HK-2 (cell line): ENCODE measurements around the gene PRM1.
A peak's percentile ranks its signal among the peaks of the same experiment; 100 is the strongest.

ENCODE experiments used
- DNase-seq: peaks from one replicate; pipeline ENCODE4 v3.0.0-alpha.2; 2018; ENCODE audit not compliant: unreplicated experiment

The PRM1 gene

DNA sequence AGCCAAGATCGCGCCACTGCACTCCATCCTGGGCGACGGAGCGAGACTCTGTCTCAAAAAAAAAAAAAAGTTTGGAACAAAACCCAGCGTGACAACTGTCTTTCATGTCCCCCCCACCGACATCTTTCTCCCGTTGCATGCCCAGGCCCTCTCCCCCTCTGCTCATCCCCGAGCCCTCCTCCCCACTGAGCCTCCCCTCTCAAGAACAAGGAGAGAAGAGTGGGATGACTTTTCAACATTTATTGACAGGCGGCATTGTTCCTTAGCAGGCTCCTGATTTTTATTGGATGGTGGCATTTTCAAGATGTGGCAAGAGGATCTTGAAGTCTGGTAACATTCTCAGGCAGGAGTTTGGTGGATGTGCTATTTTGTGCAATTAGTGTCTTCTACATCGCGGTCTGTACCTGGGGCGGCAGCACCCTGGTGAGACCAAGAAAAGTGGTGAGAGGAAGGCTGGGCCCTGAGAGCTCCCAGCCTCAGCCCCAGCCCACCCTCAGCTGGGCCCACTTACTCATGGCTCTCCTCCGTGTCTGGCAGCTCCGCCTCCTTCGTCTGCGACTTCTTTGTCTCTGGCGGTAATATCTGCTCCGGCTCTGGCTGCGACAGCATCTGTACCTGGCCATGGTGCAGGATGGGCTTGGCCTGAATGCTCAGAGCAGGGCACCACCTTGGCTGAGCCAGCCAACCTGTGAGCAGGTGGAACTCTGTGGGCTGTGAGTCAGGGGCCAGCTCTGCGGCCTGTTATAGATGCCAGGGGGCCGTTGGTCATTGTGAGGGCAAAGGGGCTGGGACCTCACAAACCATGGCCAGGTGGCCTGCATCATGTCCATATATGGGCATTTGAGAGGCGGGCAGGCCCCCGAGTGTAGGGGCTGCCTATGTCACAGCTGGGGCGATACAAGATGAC is at the start of gene PRM1:
Gene PRM1 (minus strand): TSS at position 715 of the 907 bp plus-strand sequence. CDS start 92 bp downstream, at position 623.
- no peak for DNase-seq

DNA sequence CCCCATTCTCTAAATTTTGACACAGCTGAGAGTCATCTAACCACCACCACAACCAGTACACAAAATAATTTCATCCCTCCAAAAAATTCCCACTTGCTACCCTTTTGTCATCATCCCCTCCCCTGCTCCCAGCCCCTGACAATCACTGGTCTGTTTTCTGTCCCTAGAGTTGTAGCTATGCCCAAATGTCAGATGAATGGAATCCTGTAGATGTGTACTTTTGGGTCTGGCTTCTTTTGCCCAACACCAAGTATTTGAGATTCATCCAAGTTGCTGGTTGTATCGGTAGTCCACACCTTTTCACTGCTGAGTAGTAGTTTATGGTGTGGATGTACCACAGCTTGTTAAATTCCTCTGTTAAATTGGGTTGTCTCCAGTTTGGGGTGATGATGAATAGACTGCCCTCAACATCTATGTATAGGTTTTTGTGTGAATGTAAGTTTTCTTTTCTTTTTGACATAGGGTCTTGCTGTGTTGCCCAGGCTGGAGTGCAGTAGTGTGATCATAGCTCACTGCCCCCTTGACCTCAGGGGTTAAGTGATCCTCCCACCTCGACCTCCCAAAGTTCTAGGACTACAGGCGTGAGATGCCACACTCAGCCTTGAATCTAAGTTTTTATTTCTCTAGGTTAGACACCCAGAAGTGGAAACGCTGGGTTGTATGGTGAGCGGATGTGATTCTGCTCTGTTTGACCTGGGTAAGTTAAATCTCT is 49.6 kb upstream of the PRM1 start:
- DNase-seq, result no peak

GRCh38 chr16:11329891-11330290 is 48.8 kb upstream of the PRM1 start:
- no peak for DNase-seq

DNA sequence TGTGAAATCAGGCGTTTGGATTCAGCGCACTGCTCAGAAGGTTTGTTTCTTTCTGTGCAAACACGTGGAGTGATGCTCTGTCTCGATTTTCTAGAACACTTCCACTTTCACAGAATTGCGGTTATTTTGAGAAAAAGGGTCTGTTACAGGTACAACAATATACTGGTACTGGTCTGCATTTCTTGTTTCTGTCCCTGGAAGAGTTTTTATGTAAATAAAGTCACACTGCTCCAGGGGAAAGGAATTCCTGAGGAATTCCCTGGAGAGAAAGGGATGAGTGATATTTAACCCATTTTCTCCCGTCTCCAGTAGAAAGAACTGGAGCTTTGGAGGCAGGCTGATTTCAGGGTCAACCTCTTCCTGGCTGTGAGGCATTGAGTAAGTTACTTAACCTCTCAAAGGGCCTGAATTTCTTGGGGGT is 48.0 kb upstream of the PRM1 start:
- DNase-seq, result no peak

GRCh38 chr16:11328172-11329070 is 47.3 kb upstream of the PRM1 start:
- peak; percentile 56 for DNase-seq

DNA sequence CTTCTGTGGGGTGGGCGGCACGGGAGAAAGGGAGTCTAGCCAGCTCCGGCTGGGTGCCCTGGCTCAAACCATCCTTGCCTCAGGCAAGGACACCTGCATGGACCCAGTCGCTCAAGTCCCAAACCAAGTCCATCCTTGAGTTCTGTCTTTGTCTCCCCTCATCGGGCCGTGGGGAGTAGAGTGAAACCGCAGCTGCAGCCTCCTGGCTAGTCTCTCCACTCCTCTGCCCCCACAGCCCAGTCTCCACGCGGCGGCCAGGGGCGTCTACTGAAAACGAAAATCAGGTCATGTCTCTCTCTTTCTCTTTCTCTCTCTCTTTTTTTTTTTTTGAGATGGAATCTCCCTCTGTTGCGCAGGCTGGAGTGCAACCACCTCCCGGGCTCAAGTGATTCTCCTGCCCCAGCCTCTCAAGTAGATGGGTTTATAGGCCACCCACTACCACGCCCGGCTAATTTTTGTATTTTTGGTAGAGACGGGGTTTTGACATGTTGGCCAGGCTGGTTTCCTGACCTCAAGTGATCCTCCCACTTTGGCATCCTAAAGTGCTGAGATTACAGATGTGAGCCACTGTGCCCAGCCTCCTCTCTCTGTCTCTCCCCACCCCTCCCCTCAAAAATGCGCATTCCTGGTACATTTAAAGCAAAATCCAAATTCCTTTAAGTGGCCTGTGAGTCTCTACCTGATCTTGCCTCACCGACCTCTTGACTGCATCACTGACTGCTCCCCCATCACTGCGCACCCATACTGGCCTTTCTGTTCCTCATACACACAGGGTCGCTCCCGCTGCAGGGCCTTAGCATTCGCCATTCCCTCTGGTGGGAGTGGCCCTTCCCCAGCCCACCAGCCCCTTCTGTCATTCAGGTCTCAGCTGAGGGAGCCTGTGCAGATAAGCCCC is 46.4 kb upstream of the PRM1 start:
- DNase-seq, result no peak

DNA sequence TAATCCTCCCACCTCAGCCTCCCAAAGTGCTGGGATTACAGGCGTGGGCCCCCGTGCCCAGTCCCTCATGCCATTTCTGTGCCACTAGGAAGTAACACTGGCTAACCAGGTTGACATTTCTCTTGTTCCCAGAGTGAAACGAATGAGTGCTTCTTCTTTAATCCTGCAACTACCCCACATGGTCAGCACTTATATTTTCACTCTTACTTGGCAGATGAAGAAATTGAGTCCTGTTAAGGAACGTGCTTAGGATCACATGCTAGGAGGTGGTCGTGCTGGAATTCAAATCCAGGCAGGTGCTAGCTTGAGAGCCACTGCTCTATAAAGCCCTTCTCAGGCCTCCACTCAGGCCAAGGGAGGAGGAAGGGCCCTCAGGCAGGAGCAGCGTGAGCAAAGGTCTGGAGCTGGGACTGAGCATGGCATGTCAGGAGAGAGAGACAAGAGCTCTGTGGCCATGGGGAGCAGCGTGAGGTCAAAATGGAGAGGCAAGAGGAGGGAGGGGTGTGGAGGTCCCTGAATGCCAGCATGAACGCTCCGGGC is 45.7 kb upstream of the PRM1 start:
- no peak for DNase-seq

- no peak for DNase-seq
Observed at GRCh38 chr16:11326084-11326736, 45.1 kb upstream of the PRM1 start.

DNA sequence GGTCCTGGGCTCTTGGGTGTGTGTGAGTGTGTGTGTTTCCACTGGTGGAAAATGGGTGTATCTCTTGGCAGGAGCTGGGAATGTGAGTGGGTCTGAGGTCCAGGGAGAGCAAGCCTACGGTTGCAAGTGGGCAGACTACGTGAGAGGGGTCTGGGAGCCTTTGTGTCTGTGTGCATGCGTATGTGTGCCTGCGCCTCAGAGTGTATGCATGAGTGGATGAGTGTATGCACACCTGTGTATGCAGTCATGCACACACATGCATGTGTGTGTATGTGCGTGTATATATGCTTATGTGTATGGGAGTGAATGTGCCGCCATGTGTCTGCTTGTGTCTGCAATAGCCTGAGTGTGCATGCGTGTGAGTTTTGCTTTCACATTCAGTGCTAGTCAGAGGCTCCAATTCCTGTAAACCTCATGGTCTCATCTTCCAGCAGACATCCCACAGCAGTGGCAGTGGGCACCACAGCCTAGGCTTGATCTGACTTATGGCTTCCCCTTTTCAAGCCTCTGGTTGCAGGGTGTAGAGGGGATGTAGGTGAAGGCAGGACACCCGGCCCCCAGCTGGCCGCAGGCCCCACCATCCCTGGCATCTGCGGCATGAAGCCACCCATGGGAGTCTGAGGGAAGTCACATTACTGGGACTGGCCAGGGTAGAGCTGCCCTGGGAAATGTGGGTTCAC is 44.4 kb upstream of the PRM1 start:
- DNase-seq, result no peak

DNA sequence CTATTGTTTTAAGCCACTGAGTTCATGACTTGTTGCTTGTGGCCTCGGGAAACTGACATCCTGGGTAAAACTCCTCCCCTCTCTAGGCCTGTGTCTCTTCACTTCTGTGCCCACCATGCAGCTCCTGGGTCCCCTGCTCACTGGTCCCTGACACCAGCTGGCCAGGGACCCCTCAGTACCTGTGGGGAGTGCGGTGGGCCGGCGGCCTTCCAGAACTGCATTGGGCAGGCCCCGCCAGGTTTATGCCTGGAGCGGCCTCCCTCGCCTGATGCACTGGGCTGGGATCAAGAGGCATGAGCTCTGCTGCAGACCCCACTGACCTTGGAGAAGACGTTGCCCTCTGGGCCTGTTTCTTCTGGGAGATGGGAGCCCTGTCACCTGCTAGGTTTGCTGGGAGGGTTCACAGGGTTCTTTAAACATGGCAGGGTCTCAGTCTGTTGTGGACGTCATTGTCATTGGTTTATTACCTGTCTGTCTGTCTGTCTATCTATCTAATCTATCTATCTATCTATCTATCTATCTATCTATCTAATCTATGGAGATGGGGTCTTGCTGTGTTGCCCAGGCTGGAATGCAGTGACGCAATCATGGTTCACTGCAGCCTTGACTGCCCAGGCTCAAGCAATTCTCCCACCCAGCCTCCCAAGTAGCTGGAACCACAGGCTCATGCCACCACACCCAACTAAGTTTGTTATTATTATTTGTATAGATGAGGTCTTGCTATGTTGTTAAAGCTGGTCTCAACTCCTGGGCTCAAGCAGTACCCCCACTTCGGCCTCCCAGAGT is 42.6 kb upstream of the PRM1 start:
- DNase-seq, result no peak

DNA sequence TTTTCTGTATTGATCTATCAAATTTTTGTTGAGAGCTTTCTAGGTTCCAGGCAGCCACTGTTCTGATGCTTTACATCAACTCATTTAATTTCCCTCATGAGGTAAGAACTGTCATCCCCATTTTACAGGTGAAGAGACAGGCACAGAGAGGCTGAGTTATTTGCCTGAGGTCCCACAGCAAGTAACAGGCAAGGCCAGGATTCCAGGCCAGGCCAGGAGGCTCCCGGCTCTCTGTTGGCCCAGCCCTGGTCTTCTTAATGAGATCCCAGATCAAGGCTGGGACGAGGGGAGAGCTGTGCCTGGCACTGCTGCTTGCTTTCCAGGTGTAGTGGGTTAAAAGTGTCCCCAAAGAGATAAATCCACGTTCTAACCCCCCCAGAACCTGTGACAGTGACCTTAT is 41.7 kb upstream of the PRM1 start:
- no peak for DNase-seq

DNA sequence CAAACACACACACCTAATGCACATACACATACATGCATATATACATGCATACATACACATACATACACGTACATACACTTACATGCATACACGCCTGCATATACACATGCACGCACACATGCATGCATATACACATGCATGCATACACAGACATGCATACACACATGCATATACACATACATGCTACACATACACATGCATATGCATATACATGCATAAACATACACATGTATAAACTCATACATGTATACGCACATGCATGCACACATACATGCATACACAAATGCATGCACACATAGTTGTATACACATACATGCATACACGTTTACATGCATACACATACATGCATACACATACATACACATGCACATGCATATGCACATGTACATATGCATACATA is 40.5 kb upstream of the PRM1 start:
- no peak for DNase-seq

DNA sequence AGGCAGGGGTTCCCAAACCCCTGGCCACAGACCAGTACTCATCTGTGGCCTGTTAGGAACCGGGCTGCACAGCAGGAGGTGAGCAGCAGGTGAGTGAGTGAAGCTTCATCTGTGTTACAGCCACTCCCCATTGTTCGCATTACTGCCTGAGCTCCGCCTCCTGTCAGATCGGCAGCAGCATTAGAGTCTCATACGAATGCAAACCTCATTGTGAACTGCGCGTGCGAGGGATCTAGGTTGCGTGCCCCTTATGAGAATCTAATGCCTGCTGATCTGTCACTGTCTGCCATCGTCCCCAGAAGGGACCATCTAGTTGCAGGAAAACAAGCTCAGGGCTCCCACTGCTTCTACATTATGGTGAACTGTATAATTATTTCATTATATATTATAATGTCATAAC is 39.0 kb upstream of the PRM1 start:
- no peak for DNase-seq

DNA sequence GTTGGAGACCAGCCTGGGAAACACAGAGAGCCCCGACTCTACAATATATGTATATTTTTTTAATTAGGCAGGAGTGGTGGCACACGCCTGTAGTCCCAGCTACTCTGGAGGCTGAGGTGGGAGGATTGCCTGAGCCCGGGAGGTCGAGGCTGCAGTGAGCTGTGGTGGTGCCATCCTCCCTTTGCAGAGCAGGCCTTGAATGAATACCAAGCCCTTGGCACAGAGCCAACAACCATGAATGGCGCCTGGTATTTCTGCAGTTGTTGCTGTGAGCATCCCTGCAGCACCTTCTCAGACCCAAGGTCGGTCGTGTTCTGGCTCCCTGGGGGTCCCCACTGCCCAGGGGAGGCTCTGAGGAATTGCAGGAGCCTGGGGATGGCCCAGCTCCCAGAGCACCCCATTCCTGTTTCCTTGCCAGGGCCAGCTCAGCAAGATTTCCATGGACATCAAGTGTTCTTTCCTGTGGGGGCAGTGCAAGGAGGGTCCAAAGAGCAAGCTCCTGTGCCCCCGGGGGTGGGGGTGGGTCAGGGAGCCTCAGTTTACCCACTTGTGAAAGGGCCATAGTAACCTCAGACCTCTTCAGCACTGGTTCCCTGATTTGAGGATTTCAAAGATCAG is 38.5 kb upstream of the PRM1 start:
- no peak for DNase-seq

DNA sequence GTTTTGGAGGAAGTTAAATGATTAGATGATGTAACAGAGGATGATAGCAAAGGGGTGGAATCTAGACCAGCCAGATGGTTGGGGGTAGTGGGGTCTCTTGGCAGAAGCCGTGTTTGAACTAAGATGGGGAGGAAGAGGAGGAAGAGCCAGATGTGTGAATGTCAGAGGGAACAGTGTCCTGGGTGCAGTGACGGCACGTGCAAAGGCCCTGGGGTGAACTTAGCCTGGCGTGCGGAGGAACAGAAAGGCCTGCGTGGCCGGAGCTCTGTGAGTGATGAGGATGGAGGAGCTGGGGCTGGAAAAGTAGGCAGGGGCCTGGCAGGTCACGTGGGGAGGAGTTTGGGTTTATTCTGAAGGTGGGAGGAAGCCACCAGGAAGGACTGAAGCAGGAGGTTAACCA is 37.7 kb upstream of the PRM1 start:
- no peak for DNase-seq

GRCh38 chr16:11316331-11317015 is 35.3 kb upstream of the PRM1 start:
- no peak for DNase-seq

DNA sequence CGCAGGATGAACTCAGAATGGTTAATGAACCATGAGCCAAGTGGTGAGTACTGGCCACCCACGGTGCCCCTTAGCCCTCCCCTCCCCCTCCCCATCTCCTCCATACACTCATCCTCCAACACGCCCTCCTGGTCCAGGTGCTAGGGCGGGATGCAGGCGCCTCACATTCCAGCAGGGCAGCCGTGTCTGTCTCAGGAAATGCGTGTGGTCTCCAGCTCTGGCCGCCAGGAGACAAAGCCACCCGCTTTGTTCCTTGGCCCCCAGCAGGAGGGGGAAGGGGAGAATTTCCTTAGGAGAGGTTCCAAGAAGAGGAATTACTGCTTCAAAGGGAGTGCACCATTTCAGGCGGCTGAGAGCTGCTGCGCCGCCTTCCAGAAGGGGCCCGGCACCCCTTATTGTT is 34.4 kb upstream of the PRM1 start:
- DNase-seq, result peak; percentile 87
